T-helper 9 cell (primary cell): ENCODE data around the gene C3orf80.
"Not testable (repeated sequence)": the region's sequence is repeated elsewhere in the genome, so short reads cannot be mapped to it uniquely, and the experiment has no call there.

ENCODE experiments used
- DNase-seq: peaks from one replicate; pipeline ENCODE4 v3.0.0-alpha.2; 2020

Gene C3orf80

DNA sequence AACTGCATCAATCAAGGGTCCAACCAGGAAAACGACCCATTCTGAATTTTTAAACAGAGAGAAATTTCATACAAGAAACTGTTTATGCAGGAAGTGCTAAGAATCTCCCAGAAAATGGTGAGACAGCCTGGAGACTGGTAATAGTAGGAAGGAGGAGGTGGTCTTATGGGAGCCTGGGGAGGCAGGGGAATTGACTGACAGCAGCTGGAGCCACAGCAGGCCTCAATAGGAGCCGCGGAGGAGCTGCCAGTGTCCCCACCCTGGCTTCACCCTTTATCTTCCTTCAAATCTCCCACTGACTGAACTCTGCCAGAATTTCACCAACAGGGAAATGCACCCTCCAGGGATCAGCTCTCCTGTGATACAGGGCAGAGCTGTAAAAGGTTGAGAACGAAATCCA, 7.5 kb upstream of the C3orf80 start:
- no peak for DNase-seq

DNA sequence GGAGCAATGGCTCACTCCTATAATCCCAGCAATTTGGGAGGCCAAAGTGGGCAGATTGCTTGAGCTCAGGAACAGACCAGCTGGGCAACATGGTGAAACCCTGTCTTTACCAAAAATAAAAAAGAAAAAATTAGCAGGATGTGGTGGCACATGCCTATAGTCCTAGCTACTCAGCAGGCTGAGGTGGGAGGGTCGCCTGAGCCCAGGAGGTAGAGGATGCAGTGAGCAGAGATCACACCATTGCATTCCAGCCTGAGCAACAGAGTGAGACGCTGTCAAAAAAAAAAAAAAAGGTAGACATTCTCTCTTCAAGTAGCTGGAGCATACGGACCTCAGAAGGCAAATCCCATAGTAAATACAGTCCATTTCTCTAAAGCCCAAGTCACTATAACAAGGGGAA, 7.1 kb upstream of the C3orf80 start:
- DNase-seq, result no peak

DNA sequence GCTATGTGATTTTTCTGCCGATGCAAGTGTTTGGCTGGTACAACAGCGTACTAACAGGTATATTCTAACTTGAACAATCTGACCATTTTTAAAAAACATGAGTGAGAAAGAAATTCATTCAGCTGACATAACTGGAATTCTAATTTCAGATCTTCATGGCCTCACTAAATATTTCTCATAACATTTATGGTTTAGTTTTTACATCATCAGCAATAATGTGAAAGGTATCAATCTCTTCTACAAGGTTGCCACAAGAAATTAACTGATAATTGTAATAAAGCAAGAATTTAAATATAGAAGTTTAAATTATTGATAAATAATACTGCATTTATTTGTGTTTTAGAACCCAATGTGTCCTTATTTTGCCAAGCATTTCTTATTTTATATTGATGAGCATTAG, 5.2 kb upstream of the C3orf80 start:
- DNase-seq, result no peak

DNA sequence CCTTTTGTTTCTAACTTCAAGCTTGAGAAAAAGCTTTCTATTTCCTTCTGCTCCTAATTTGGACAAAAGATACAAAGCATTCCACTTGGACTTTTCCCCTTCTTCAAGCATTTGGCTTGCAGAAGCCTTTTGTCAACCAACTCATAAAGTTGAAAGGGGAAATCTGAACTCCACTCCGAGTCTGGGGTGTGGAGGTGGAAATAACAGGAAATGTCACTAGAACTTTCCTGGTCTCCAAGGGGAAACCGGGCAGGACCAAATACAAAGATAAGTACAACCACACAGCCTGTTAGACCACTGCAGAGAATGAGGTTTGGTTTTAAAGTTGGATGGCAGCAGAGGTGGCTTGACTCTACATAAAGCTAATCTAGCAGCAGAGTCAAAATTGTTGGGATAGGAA, 4.2 kb upstream of the C3orf80 start:
- DNase-seq, result no peak

DNA sequence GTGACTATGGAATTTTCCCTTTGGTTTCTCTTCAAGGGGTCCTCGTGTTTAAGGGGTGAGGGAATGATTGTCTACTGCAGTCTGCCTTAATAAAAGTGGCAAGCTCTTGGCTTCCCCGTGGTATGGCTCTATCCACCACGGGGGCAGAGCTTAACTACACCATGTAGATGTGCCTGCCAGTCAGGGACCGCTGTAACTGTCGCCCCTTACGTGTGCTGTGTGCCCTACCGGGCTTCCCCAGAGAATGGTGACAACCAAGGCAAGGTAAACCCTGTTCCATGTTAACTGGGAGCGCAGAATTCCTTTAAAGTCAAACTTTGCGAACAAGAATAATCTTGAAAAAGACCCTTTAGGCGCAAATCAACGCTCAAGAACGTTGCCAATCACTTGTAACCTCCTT, 966 bp upstream of the C3orf80 start:
- no peak for DNase-seq

DNA sequence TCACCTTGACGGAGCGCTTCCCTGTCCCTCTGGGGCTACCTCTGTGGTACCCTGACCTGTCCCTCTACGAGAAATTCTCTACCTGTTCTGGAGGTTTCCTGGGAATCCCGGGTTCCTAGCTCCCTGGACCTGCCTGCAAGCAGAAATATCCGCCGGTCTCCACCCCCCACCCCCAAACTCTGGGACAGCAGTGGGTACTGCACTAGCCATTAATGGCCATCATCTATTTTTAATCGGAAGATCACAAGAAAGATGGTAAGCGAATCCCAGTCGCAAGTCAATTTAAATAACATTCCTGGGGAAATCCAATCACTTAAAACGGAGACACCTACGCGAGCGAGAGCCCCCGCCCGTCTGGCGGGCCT, 429 bp upstream of the C3orf80 start:
- no peak for DNase-seq

DNA sequence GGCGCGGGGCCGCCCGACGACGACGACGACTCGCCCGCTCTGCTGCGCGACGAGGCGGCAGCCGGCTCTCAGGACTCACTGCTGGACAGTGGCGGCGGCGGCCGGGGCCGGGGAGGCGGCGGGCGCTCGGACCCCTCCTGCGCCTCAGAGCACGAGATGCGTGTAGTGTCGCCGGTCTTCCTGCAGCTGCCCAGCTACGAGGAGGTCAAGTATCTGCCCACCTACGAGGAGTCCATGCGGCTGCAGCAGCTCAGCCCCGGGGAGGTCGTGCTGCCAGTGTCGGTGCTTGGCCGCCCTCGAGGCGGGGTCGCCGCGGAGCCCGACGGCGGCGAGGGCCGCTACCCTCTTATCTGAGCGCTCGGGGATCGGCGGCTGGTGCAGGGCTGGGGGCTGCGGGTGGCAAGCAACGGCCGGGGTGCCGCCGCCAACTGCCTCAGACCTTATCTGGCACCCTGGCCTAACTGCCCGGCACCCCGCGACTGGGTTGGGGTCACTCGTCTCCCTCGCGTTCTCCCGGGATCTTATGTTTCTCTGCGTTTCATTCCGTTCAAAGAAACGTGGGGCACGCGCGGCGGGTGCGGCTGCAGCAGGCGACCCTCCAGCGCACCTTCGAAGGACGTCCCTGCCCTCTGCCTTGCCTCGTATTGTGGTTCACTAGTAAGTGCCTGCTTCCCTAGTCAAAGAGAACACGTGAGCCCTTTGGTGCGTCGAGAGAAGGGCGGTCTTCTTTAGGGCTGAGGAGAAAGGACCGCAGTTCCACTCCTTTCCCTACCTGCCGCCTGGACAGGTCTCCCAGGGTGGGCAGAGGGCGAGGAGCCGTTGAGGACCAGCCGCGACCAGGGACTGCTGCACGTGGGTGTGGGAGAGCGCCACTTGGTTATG, 1.0 kb downstream of the C3orf80 start:
- DNase-seq, result no peak

DNA sequence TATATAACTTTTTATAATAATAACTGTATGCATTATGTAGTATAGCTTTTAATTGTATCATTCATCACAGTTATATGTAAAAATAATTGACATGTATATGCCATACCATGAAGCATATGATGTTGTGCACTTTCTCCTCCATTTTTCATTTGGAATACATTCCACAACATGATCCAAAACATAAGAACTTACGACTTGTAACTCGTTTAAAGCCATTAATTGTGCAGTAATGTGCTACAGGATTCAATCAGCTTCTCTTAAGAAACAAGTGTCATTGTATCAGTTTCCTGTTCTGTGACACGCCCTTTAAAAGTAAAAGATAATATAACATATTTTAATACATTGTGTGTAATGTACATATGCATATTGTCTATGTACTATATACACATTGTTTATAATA, 2.2 kb downstream of the C3orf80 start:
- DNase-seq, result no peak

DNA sequence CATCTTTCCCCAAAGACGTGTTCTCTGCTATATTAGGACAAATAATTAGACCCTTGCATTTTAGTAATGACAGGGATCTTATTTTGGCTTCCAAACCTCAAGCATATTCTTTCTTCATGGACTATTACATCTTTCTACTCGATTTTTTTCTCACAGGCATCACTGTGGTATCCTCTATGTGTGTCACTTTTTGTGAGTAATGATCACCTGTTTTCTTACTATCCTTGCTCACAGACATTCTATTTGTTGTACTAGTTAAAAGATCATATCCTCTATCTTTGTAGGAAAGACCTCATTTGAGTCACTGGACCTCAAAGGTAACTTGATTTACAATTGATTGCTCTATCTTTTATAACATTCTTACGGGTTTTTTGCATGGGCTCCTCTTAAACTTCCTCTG, 6.8 kb downstream of the C3orf80 start:
- DNase-seq, result no peak

DNA sequence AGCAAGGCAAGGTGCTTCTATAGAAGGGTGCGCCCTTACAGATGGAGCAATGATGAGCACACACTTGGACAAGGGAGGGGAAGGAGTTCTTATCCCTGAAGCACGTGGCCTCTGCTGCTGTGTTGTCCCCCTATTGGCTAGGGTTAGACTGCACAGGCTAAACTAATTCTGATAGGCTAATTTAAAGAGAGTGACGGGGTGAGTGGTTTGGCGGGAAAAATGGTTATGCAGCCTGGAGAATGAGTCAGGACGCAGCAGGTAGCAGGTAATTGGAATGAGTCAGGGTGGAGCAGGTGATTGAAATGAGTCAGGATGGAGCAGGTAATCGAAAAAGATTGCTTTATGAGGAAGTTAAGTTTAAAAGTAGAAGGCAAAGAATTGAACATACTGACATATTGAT, 15.5 kb downstream of the C3orf80 start:
- DNase-seq, result not testable (repeated sequence)

DNA sequence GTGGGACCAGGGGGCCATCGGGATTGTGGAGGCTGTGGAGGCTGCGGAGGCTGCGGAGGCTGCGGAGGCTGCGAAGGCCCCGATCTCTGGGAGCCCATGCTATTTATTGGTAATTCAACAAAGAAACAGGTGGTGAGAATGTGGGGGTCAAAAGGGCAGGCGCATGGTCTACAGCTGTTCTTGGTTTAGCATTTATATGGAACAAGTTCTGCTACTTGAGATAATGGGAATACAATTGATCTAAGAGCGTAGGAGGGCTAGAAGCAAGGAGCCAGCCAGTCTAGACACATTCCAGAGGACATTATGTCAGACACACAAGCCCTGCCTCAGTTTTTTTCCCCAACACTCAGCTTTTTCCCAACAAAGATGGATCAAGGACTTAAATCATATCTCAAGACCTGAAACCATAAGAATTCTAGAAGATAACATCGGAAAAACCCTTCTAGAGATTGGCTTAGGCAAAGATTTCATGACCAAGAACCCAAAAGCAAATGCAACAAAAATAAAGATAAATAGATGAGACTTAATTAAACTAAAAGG, 20.1 kb downstream of the C3orf80 start:
- DNase-seq, result no peak

DNA sequence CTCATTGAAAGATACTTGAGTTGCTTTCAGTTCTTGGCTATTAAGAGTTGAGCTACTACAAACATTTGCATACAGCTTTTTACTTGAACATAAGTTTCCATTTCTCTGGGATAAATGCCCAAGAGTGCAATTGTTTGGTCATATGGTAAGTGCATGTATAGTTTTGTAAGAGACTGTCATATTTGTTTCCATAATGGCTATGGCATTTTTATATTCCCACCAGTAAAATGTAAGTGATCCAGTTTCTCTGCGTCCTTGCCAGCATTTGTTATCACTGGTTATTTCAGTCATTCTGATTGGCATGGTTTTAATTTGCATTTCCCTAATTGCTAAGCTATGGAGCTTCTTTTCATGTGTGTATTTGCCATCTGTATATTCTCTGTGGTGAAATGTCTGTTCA, 22.5 kb downstream of the C3orf80 start:
- no peak for DNase-seq

DNA sequence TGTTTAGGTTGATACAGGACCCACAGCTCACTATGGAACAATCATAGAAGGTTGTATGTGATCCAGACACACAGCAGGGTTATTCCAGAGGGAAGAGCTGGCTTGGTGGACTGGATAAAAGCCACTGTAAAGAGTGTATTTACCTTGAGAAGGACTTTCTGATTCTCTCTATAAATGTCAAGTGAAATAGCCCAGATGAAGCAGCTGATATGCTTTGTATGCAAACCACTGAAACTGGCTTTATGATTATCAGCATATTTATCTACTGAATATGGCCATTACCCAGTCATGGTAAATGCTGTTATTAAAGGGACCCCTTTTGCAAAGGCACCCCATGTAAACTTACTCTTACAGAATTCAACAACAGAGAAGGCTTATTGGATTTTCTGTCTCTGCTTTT, 28.1 kb downstream of the C3orf80 start:
- no peak for DNase-seq

DNA sequence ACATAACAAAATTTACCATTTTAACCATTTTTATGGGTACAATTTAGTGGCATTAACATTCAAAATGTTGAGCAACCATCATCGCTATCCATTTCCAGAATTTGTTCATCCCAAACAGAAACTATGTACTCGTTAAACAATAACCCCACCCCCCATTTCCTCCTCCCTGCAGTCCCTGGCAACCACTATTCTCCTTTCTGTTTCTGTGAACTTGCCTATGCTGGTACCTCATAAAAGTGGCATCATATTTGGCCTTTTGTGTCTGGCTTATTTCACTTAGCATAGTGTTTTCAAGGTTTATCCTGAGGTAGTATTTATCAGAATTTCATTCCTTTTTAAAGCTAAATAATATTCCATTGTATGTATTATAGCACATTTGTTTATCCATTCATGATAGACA, 32.4 kb downstream of the C3orf80 start:
- DNase-seq, result no peak

DNA sequence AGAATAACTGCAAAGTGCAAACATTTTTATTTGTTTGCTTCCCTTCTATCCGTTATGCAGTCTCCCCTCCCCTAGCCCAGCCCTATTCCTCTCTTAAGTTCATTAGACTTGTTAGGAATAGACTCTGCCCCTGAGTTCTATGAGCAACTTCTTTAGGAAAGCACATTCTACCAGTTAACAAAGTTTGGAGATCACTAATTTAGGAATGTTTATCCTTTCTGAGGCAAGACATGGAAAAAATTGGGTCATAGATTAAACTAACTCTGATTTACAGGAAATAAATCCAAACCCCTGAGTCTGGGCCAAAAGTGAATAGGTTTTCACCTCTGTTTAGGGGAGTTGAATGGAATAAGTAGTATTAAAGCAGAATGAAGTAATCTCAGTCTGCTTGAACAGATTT, 34.4 kb downstream of the C3orf80 start:
- no peak for DNase-seq

DNA sequence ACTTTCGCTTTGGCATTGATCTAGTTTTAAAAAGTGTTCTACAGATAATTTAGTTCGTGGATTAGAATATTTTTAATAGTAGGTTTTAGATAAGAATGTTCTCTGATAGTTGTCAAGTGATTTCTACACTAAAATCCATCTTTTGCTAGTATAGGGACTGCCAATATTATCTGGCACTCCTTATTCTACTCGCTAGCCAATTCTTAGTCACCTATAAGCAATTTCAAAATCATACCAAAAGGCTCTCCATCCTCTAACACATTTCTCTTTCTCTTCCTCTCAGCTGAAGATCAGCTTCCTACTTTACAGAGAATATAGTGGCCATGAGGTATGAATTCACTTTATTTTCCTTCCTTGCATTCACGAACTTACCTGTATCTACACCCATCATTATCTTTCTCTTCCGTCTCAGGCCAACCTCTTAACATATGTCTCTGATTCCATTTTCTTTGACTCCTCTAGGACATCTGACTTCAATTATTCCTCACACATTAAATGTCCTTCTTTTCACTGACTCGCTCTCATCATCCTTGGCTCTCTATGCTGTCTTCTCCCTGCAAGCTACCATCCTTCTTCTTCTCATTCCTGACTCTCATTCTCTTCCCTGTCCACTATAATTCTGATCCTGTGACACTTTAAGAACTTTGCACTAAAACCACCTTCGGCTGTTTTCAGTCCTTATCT, 35.5 kb downstream of the C3orf80 start:
- DNase-seq, result no peak

DNA sequence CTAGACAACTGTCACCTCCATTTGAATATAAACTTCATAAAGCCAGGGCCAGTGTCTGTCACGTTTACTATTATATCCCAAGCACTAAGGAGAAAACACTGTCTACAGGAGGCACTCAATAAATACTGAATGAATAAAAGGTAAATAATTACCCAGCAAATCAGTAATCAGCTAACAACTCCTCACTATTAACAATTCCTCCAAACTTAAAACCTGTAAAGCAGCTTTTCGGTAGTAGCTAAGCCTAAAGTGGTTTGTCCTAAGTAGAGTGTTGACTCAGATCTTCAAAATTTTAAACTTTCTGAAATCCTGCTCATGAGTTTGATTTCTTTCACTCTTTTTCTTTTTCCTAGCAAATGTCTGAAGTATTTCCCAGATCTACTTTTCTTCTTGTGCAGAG, 39.9 kb downstream of the C3orf80 start:
- no peak for DNase-seq
